Tibial nerve (tissue), 4 donors: ENCODE data around the gene RPRD1B. TPM values are rescaled to one million over a fixed set of nuclear protein-coding genes. Genes with fewer than 3 reads are reported as not detected.
A peak's percentile ranks its signal among the peaks of the same experiment; 100 is the strongest.

Experiments
- DNase-seq, 2 donors: peaks; one replicate each; pipeline ENCODE4 v3.0.0-alpha.2; 2019; ENCODE audit warnings: low spot score in 2 of 2
- H3K27ac ChIP-seq, 4 donors: fragments of 200-600 bp; sonication (generic) in 3 of 4; one replicate each; pipeline ENCODE4 v1.5.1; 2017 to 2019; ENCODE audit warnings: mild to moderate bottlenecking in 1 of 4
- H3K27me3 ChIP-seq, 2 donors: fragments of 200-600 bp; sonication (generic) in 1 of 2; one replicate each; pipeline versions ENCODE4 v1.5.1 to v1.6.0; 2017 to 2019
- H3K36me3 ChIP-seq, 3 donors: fragments of 200-600 bp; sonication (generic); one replicate each; pipeline ENCODE4 v1.5.1; 2018 to 2019
- H3K4me1 ChIP-seq, 4 donors: fragments of 200-600 bp; sonication (generic) in 3 of 4; one replicate each; pipeline ENCODE4 v1.5.1; 2017 to 2019
- H3K4me3 ChIP-seq, 4 donors: fragments of 200-600 bp; sonication (generic) in 3 of 4; one replicate each; pipeline ENCODE4 v1.5.1; 2017 to 2019; ENCODE audit warnings: mild to moderate bottlenecking in 1 of 4, moderate library complexity in 1 of 4
- H3K9me3 ChIP-seq, 4 donors: fragments of 200-600 bp; sonication (generic) in 3 of 4; one replicate each; pipeline ENCODE4 v1.5.1; 2017 to 2019
- EP300 ChIP-seq, 2 donors: sonication (generic); formaldehyde crosslinking; IDR thresholded peaks; one replicate each; pipeline ENCODE4 v1.6.1; 2017; ENCODE audit warnings: antibody characterized with exemption in 2 of 2, mild to moderate bottlenecking in 1 of 2
- POLR2A ChIP-seq, 2 donors: fragments of 450-650 bp; IDR thresholded peaks; one replicate each; pipeline ENCODE4 v1.6.1; 2017; ENCODE audit warnings: antibody characterized with exemption in 2 of 2, mild to moderate bottlenecking in 2 of 2, moderate library complexity in 2 of 2
- WGBS, 2 donors: methylation state at CpG; one replicate each; pipeline ENCODE4 v1.1.5; 2018; 5-methylcytosine and 5-hydroxymethylcytosine counted together
- total RNA-seq, 4 donors: library from RNA; depleted of rRNA; stranded (reverse); fragments of >200 nt; gene quantifications; one replicate each; pipeline ENCODE4 v1.1.0, GENCODE V29; 2016
- TF ChIP-seq, protein P1 (sequence below), 5 experiments: fragments of 200-600 bp in 3 of 5; fragments of 450-650 bp in 2 of 5; sonication (generic) in 3 of 5; IDR thresholded peaks; one replicate each; pipeline ENCODE4 v1.5.1; 2016 to 2019; ENCODE audit warnings: antibody characterized with exemption in 5 of 5, mild to moderate bottlenecking in 3 of 5, moderate library complexity in 2 of 5

RPRD1B gene
- total RNA-seq, 4 donors from 2014 or later: 28.5 to 36.3 (median 35.1) TPM

GRCh38 chr20:38126932-38127621, 93.5 kb downstream of the RPRD1B start:
- peak in 1 of 2 donors; percentile 44 for TF ChIP-seq EP300 (IDR thresholded peaks at IDR 0.05)
- TF ChIP-seq, protein P1, sequence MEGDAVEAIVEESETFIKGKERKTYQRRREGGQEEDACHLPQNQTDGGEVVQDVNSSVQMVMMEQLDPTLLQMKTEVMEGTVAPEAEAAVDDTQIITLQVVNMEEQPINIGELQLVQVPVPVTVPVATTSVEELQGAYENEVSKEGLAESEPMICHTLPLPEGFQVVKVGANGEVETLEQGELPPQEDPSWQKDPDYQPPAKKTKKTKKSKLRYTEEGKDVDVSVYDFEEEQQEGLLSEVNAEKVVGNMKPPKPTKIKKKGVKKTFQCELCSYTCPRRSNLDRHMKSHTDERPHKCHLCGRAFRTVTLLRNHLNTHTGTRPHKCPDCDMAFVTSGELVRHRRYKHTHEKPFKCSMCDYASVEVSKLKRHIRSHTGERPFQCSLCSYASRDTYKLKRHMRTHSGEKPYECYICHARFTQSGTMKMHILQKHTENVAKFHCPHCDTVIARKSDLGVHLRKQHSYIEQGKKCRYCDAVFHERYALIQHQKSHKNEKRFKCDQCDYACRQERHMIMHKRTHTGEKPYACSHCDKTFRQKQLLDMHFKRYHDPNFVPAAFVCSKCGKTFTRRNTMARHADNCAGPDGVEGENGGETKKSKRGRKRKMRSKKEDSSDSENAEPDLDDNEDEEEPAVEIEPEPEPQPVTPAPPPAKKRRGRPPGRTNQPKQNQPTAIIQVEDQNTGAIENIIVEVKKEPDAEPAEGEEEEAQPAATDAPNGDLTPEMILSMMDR (IDR thresholded peaks at IDR 0.05): no peak
- Histone ChIP-seq H3K27ac (peak overlapping the region in 2 of 4 donors; percentile 43 to 54), H3K4me1 (peaks cover 0 to 32% (median 8%) of the 10 kb centered on the region in 4 donors), H3K36me3 (no peaks in the 10 kb centered on the region), H3K4me3 (no peak overlapping the region), H3K27me3 (no peaks in the 10 kb centered on the region), H3K9me3 (no peaks in the 10 kb centered on the region)
- peak in 1 of 2 donors; percentile 26 for DNase-seq
- 50 to 58% methylated on average over 12 of the region's 12 CpGs for WGBS, 2 donors

DNA sequence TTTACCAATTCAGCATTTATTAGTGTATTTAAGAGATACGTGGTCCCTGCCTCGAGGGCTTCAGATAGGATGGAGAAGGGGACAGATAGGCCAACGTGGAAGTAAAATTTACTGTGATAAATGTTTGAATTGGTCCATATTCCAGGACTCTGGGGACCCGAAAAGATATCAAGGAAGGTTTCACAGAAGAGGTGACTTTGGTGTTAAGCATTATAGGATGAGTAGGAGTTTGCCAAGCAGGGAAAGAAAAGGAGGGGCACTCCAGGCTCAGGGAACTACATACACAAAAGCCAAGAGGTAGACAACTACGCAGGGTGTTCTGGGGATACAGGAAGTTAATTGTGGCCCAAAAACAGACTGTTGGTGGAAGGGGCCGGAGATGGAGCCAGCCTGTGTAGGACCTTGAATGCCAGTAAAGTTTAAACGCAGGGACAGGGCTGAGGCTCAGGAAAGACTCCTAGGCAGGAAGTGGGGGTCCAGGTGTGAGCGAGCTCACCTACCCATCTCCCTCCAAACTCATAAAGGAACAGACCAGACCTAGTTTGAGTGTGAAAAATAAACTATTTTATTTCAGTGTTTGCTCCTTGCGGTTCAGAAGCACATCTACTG, 94.5 kb downstream of the RPRD1B start:
- Histone ChIP-seq H3K4me1 (peaks cover 0 to 31% (median 8%) of the 10 kb centered on the region in 4 donors), H3K9me3 (no peaks in the 10 kb centered on the region), H3K27me3 (no peaks in the 10 kb centered on the region), H3K4me3 (no peak overlapping the region), H3K27ac (no peak overlapping the region), H3K36me3 (no peaks in the 10 kb centered on the region)
- TF ChIP-seq, protein P1 (IDR thresholded peaks at IDR 0.05): no peak
- no peak for TF ChIP-seq POLR2A (IDR thresholded peaks at IDR 0.05)
- TF ChIP-seq EP300 (IDR thresholded peaks at IDR 0.05): no peak
- no peak for DNase-seq
- WGBS, 2 donors: 92 to 95% methylated on average over 9 of the region's 9 CpGs

DNA sequence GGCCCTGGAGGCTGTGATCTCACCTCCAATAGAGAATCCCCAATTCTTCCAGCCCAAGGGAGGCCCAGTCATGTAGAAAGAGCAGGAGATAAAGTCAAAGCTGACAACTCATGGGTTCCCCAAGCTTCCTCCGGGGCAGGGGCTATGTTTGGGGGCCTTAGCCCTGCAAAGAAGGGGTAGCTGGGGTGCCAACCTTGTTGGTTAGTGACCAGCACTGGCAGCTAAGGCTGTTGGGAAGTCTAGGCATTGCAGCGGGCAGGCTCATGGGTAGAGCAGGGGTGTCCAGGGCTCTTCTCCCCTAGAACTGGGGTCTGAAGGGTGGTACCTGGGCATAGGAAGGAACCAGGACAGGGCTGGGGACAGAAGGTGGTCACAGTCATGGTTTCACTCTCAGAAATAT, 95.1 kb downstream of the RPRD1B start:
- Histone ChIP-seq H3K4me3 (no peak overlapping the region), H3K27ac (no peak overlapping the region), H3K4me1 (peaks cover 0 to 28% (median 8%) of the 10 kb centered on the region in 4 donors), H3K36me3 (no peaks in the 10 kb centered on the region), H3K27me3 (no peaks in the 10 kb centered on the region), H3K9me3 (no peaks in the 10 kb centered on the region)
- WGBS, 2 donors: 95% methylated on average over 2 of the region's 2 CpGs
- DNase-seq: no peak
- TF ChIP-seq, protein P1 (IDR thresholded peaks at IDR 0.05): no peak

- 96 to 100% methylated on average over 6 of the region's 6 CpGs for WGBS, 2 donors
- TF ChIP-seq, protein P1 (IDR thresholded peaks at IDR 0.05): no peak
- TF ChIP-seq EP300 (IDR thresholded peaks at IDR 0.05) (no peak), POLR2A (IDR thresholded peaks at IDR 0.05) (no peak)
- Histone ChIP-seq H3K4me3 (no peak overlapping the region), H3K27ac (no peak overlapping the region), H3K9me3 (no peaks in the 10 kb centered on the region), H3K27me3 (no peaks in the 10 kb centered on the region), H3K4me1 (peaks cover 0 to 35% (median 8%) of the 10 kb centered on the region in 4 donors), H3K36me3 (no peaks in the 10 kb centered on the region)
- DNase-seq: no peak
Observed at GRCh38 chr20:38129248-38129865, 95.8 kb downstream of the RPRD1B start.
